BE2C (cell line): ENCODE measurements around the gene BMP6.

Experiments used
- DNase-seq: peaks from one replicate; pipeline ENCODE4 v3.0.0-alpha.2; 2020
- H3K27me3 ChIP-seq: fragments of 250-450 bp; sonication (Bioruptor Pico); 2 replicates; pipeline ENCODE4 v1.5.1; 2020; ENCODE audit warnings: mild to moderate bottlenecking
- H3K36me3 ChIP-seq: fragments of 250-450 bp; sonication (Bioruptor Pico); 2 replicates; pipeline ENCODE4 v1.5.1; 2020; ENCODE audit warnings: mild to moderate bottlenecking
- H3K4me1 ChIP-seq: fragments of 250-450 bp; sonication (Bioruptor Pico); 2 replicates; pipeline ENCODE4 v1.5.1; 2020
- H3K4me3 ChIP-seq: 2 replicates; pipeline ENCODE4 v1.5.1; 2011; ENCODE audit warnings: low read depth, low read length
- H3K9me3 ChIP-seq: fragments of 250-450 bp; sonication (Bioruptor Pico); 2 replicates; pipeline ENCODE4 v1.5.1; 2020
- TF ChIP-seq, protein P1 (sequence below): IDR thresholded peaks from 2 replicates; pipeline ENCODE4 v1.5.1; 2012; ENCODE audit warnings: mild to moderate bottlenecking, low read depth, low read length

The BMP6 gene

DNA sequence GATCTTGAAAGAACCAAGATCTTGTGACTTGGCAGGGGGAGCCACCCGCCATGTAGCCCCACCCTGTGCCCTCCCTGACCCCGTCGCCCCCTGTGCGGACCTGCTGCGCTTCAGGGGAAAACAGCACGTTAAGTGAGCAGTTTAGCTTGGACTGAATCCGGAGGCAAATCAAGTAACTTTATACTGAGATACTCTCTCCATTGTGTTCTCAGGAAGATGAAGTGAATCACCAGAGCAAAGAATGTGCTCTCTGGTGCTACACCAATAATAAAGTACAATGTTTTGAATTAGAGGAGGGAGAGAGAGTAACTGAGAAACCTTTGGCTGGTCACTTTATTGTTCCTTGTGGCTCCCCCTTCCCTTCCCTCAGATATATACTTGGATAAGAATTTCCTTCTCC, 101.2 kb downstream of the BMP6 start:
- no peaks in the 10 kb centered on the region for H3K9me3 ChIP-seq
- no peaks in the 10 kb centered on the region for H3K4me1 ChIP-seq
- H3K36me3 ChIP-seq = no peaks in the 10 kb centered on the region
- no peaks in the 10 kb centered on the region for H3K27me3 ChIP-seq
- H3K4me3 ChIP-seq = no peak overlapping the region
- no peak for DNase-seq
- TF ChIP-seq, protein P1, sequence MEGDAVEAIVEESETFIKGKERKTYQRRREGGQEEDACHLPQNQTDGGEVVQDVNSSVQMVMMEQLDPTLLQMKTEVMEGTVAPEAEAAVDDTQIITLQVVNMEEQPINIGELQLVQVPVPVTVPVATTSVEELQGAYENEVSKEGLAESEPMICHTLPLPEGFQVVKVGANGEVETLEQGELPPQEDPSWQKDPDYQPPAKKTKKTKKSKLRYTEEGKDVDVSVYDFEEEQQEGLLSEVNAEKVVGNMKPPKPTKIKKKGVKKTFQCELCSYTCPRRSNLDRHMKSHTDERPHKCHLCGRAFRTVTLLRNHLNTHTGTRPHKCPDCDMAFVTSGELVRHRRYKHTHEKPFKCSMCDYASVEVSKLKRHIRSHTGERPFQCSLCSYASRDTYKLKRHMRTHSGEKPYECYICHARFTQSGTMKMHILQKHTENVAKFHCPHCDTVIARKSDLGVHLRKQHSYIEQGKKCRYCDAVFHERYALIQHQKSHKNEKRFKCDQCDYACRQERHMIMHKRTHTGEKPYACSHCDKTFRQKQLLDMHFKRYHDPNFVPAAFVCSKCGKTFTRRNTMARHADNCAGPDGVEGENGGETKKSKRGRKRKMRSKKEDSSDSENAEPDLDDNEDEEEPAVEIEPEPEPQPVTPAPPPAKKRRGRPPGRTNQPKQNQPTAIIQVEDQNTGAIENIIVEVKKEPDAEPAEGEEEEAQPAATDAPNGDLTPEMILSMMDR = no peak

DNA sequence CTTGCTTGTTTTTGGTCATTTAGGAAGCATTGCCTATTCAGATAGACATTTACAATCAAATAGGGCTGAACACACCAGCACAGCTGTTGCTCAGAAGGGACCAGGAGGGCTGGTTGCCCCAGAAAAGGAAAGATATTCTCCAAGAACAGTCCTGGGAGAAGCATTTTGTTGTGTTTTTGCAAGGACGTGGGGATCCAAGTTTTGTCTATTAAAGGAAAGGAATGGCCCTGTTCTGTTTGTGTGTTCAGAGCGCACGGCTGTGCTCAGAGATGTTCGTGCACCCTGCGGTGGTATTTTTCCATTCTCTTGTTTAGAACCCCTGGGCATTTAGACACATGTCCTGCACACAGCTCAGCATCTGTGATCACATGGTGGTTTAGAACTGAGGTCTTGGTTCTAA, 102.2 kb downstream of the BMP6 start:
- H3K9me3 ChIP-seq = no peaks in the 10 kb centered on the region
- no peak overlapping the region for H3K4me3 ChIP-seq
- no peaks in the 10 kb centered on the region for H3K27me3 ChIP-seq
- no peaks in the 10 kb centered on the region for H3K36me3 ChIP-seq
- no peak for DNase-seq
- TF ChIP-seq, protein P1 = no peak
- no peaks in the 10 kb centered on the region for H3K4me1 ChIP-seq

DNA sequence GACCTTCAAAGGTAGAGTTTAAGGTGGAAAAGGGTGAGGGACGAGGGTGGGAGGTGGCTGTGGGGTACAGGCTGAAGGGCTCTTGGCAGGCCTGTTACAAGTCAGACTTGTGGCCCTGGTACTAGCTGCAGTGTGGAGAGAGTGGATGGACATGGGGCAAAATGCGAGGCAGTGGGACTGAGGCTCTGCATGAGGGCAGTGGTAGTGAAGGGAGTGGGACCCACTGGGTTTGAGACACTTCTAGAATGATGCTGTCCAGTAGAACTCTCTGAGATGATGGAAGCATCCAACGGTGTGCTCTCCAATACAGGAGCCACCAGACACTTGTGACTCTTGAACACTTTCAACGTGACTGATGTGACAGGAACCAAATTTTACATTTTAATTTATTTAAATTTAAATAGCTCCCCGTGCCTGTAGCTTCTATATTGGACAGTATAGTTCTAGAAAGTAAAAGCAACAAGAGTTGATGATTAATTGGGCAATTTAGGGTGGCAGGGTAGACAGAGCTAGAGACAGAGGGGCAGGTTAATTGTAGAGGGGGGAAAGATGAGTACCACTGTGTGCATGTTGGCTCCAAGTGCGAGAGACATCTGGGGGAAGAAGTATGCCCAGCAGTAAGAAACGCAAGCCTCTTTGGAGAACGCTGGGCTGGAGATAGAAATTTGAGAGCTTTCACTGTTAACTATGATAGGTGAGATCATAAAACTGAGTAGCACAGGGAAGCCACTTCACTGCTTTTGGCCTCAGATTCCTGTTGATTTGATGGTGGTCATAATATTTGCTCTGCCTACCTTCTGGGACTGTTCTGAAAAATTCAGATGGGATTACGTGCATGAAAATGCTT, 107.2 kb downstream of the BMP6 start:
- no peaks in the 10 kb centered on the region for H3K9me3 ChIP-seq
- no peaks in the 10 kb centered on the region for H3K36me3 ChIP-seq
- no peaks in the 10 kb centered on the region for H3K27me3 ChIP-seq
- no peaks in the 10 kb centered on the region for H3K4me1 ChIP-seq
- H3K4me3 ChIP-seq = no peak overlapping the region
- TF ChIP-seq, protein P1 = no peak
- no peak for DNase-seq

DNA sequence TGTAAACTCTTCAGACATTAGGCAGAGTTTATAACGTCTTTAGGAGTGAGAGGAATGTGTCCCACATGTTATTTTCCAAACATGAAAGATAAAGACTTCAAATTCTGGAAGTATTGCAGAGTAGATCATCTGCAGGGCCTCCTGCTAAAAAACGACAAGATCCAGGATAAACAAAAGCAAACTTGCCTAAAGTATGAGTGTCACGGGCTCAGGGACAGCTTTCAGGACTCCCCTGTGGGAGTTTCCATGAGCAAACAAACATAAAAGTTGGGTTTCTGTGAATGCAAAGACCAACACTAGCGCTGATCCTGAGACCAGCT, 107.8 kb downstream of the BMP6 start:
- Histone ChIP-seq H3K4me1 (no peaks in the 10 kb centered on the region), H3K27me3 (no peaks in the 10 kb centered on the region), H3K9me3 (no peaks in the 10 kb centered on the region), H3K4me3 (no peak overlapping the region), H3K36me3 (no peaks in the 10 kb centered on the region)
- DNase-seq = no peak
- TF ChIP-seq, protein P1 = no peak

DNA sequence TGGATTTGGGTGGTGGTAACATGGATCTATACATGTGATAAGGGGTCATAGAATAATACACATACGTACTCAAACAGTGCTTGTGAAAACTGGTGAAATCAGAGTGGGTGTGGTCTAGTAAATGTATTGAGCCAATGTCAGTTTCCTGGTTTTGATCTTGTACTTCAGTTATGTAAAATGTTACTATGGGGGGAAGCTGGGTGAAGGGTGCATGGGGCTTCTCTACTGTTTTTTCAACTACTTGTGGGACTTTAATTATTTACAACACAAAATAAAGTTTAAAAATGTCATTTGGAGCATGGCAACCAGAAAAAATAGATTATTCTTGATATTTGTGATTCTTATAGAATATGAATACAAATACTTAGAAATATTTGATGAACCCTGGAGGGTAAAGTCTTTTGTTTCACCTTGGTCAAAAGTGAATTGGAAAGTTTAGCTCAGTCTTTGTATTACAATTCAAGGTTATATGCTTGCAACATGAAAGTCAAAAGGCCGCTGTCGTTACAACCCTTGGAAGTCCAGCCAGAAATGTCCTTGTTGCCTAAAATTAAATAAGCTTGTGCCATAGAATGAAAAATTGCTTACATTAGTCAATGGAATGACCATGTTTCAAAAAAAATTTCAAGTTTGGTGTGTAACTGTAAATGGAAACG, 110.6 kb downstream of the BMP6 start:
- Histone ChIP-seq H3K27me3 (no peaks in the 10 kb centered on the region), H3K4me1 (no peaks in the 10 kb centered on the region), H3K4me3 (no peak overlapping the region), H3K9me3 (no peaks in the 10 kb centered on the region), H3K36me3 (no peaks in the 10 kb centered on the region)
- TF ChIP-seq, protein P1 = no peak
- no peak for DNase-seq

DNA sequence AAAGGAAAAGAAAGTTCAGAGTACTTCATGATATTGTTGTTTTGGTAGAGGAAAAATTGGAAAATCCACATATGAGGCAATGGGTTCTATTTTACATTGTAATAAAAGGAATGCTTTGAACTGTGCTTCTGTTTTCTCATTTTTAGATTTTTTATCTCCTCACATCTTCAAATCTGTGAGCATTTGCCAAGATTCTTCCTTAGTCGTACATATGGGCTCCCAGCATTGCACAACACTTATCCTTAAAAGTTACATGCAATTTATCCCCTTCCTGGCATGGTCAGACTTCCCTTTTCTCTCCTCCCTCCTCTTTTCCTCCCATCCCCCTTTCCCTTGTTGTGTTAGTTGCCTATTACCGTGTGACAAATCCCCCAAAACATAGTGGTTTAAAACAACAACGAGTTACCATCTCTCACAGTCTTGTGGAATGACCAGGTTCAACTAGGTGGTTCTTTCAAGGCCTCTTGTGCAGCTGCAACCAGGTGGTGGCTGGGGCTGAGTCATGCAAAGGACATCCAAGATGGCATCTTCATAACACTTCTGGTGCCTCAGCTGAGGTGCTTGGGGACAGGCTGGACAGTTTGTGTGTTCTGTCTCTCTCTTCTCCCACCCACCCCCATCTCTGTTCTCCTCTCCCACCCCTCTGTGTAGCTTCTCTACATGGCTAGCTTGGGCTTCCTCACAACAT, 116.0 kb downstream of the BMP6 start:
- Histone ChIP-seq H3K36me3 (no peaks in the 10 kb centered on the region), H3K4me1 (no peaks in the 10 kb centered on the region), H3K4me3 (no peak overlapping the region), H3K27me3 (no peaks in the 10 kb centered on the region; the same call in 1 of the 2 replicates), H3K9me3 (no peaks in the 10 kb centered on the region)
- TF ChIP-seq, protein P1 = no peak
- no peak for DNase-seq
